Muscle of arm (tissue), 12 donors: Measurements from ENCODE around the gene ARRB1. TPM values are rescaled to one million over a fixed set of nuclear protein-coding genes. Genes with fewer than 3 reads are reported as not detected.
"Not testable (repeated sequence)": the region's sequence is repeated elsewhere in the genome, so short reads cannot be mapped to it uniquely, and the experiment has no call there.

ENCODE experiments used
- DNase-seq: peaks from one replicate; pipeline ENCODE4 v3.0.0-alpha.2; 2013
- polyA plus RNA-seq, 12 donors: library from polyadenylated mRNA; unstranded; fragments of 120-200 nt; gene quantifications; one replicate each; pipeline ENCODE4 v1.2.1, GENCODE V29; 2013; ENCODE audit not compliant: insufficient read length in 12 of 12

ARRB1 gene
- polyA plus RNA-seq, 12 donors, result 13.6 to 27.2 (median 18.7) TPM; not detected in 1

- DNase-seq, result no peak
Observed at GRCh38 chr11:75324740-75325139, 26.7 kb downstream of the ARRB1 start.

GRCh38 chr11:75324189-75324588 lies 27.3 kb downstream of the ARRB1 start:
- no peak for DNase-seq

DNA sequence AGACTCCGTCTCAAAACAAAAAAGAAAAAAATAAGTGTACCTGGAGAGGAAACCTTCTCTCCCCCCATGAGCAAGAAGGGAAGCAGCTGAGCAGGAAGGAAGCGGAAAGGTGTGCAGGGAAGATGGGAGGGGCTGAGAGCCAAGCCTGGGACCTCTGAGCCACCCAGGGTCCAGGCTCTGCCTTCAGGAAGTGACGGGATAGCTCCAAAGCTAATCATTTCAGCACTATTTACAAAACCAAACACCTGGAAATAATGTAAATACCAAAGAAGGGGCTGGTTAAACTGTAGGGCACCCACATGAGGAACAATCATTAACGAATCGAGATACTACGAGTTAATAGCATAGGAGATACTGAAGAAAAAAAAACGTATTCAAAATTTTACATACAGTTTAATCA lies 27.9 kb downstream of the ARRB1 start:
- no peak for DNase-seq

- no peak for DNase-seq
Observed at GRCh38 chr11:75320643-75321042, 30.8 kb downstream of the ARRB1 start.

- DNase-seq, result no peak
Observed at GRCh38 chr11:75320046-75320618, 31.3 kb downstream of the ARRB1 start.

- DNase-seq, result no peak
Observed at GRCh38 chr11:75319035-75319877, 32.2 kb downstream of the ARRB1 start.

DNA sequence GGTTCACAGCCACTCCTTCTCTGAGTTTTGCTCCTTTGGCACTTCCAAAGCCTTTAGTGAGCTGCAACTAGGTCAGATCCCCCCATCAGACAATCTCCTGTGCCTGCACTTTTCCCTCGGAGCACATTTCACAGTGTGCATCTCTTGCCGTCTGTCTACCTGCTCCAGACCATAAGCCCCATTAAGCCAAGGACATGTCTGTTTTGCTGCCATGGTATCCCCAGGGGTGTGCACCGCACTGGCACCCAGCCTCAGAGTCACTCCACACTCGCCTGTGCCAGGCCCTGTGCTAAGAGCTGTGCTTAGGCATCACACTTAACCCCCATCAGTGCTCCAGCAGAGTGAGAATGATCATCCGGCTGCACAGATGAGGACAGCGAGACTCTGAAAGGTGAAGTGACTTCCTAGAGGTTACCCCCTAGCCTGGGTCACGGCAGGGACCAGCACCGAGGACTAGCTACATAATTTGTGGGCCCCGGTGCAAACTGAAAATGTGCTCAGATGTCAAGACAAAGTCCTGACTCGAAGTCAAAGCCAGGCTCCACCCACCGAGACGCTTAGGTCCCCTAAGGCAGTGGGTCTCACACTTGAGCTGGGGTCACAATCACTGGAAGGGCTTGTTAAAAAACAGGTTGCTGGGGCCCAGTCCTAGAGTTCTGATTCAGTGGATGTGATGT lies 33.9 kb downstream of the ARRB1 start:
- DNase-seq, result no peak

- DNase-seq, result no peak
Observed at GRCh38 chr11:75315439-75315805, 36.0 kb downstream of the ARRB1 start.

DNA sequence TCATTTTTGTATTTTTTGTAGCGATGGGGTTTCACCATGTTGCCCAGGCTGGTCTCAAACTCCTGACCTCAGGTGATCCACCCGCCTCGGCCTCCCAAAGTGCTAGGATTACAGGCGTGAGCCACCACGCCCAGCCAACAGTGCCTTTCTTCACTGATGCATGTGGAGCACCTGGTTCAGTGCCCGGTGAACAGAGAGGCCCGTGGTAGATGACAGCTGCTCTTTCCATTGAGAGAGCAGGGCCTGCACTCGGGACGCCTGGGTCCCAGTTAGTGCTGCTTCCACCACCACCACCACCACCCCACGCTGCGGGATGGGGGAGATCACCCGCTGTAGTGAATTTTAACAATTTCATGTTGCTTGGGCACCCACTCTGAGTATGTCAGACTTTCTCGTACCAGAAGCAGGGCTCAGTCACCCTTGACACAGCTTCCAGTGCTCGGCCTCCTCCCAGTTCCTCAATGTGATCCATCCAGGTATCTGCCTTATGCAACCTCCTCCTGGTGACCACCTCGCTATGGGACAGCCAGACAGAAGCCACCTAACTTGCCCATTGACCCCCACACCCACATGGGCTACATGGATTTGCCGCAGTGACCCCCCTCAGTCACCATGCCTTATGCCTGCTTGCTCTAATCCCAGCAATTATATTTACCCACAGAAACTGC lies 36.6 kb downstream of the ARRB1 start:
- DNase-seq, result no peak

- peak; percentile 47 for DNase-seq
Observed at GRCh38 chr11:75313513-75314272, 37.8 kb downstream of the ARRB1 start.

- DNase-seq, result no peak
Observed at GRCh38 chr11:75312346-75312745, 39.1 kb downstream of the ARRB1 start.

- DNase-seq, result peak; percentile 87
Observed at GRCh38 chr11:75311858-75312288, 39.6 kb downstream of the ARRB1 start.

GRCh38 chr11:75308986-75309385 lies 42.5 kb downstream of the ARRB1 start:
- no peak for DNase-seq

GRCh38 chr11:75308116-75308515 lies 43.3 kb downstream of the ARRB1 start:
- no peak for DNase-seq

DNA sequence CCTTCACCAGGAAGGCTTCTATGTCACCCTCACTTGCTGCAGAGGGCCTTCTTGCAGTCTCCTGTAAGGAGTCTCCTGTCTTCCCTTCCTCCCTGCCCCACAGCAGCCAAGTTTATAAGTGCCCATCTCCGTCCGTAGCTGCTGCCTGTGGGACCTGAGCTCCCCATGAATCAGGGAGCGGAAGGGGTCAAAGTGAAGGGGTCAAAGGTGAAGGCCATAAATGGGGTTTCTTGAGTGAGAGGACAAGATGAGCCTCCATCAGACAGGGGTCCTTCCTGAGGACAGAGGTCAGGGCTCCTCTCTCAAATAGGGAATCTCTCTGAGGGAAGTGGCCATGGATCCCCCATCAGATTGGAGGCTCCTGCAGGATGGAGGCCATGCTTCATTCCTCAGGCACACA lies 44.4 kb downstream of the ARRB1 start:
- no peak for DNase-seq

GRCh38 chr11:75306529-75306928 lies 44.9 kb downstream of the ARRB1 start:
- DNase-seq, result no peak

DNA sequence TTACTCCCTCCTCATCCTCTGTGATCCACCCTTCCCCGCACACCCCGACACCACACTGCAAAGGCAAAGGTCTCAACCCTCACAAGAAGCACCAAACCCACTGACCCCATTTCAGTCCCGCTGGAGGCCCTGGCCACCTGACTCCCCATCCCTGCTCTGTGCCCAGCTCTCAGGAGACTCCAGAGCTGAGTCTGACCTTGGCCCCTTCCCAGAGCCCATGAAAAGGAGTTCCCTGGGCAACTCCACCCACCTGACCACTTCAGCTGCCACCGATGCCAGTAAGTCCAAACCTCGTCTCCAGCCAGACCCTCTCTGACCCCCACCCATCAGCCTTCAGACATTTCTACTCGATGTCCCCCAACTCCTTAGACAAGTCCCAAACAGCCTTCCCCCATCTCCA lies 45.5 kb downstream of the ARRB1 start:
- DNase-seq, result no peak

DNA sequence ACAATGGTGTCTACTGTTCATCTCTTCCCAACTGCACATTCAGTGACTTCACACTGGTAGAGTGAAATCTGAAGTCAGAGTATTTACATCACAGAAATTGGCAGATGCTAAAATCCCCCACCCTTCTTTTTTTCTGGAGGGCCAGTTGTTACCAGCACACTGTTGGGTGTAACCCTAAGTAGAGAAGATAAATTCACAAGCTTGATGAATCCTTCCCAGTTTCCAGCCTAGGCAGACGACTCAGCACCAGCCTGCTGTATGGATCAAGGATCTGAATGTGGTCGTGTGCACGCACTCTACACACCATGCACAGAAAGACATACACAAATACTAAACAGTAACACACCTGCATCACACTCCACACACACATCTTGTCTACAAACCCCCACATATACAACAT lies 46.0 kb downstream of the ARRB1 start:
- no peak for DNase-seq

DNA sequence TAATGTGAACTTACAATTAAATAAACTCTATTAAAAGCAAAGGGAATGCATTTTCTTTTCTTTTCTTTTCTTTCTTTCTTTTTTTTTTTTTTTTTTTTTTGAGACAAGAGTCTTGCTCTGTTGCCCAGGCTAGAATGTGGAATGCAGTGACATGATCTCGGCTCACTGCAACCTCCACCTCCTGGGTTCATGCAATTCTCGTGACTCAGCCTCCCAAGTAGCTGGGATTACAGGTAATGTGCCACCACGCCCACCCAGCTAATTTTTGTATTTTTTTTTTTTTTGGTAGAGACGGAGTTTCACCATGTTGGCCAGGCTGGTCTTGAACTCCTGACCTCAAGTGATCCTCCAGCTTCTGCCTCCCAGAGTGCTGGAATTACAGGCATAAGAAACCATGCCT lies 46.5 kb downstream of the ARRB1 start:
- DNase-seq, result not testable (repeated sequence)

GRCh38 chr11:75303544-75304224 lies 47.8 kb downstream of the ARRB1 start:
- no peak for DNase-seq

DNA sequence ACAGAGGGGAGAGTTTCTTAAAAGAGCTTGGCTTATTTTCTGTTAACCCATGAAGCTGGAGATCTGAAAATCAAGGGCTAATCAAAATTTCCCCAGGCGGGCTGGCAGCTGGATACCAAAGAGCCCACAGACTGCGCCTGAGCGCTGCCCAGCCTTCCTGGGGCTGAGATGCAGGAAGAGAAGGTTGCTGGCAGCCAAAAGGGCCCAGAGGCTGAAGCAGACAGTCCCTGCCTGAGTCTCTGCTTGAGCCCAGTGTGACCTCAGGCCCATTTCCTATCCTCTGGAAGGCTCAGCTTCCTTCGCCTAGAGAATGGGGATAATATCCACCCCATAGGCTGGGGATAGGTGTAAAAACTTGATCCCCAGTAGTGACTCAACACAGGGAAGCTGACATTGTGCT lies 49.1 kb downstream of the ARRB1 start:
- no peak for DNase-seq
